SK-N-SH (cell line): ENCODE measurements around the gene CREB3L1. TPM values are rescaled to one million over a fixed set of nuclear protein-coding genes. Genes with fewer than 3 reads are reported as not detected.

ENCODE experiments used
- CTCF ChIA-PET: fragments of 300-600, 350-600 bp; formaldehyde crosslinking; extraction: SDS; loops from one replicate; lab custom pipeline; 2021; lab: Yijun Ruan, JAX
- POLR2A ChIA-PET: fragments of 350-600 bp; sonication (Branson Sonifier 250); formaldehyde crosslinking; extraction: SDS; loops from one replicate; lab custom pipeline; 2020; ENCODE audit warnings: antibody characterized with exemption, inconsistent platforms; lab: Yijun Ruan, JAX
- DNase-seq: peaks from one replicate; pipeline ENCODE4 v3.0.0; 2012
- H2AFZ ChIP-seq: fragments of 200-600 bp; sonication (generic); 2 replicates; pipeline ENCODE4 v1.8.1; 2016; ENCODE audit warnings: antibody characterized with exemption, mild to moderate bottlenecking, low read depth
- H3F3A ChIP-seq: fragments of 200-600 bp; sonication (generic); replicated peaks from 2 replicates; pipeline ENCODE3; 2016; ENCODE audit warnings: antibody characterized with exemption, mild to moderate bottlenecking; ENCODE audit not compliant: insufficient read depth
- H3K27ac ChIP-seq, 2 experiments: fragments of 200-500 bp in 1 of 2; fragments of 200-600 bp in 1 of 2; sonication (Bioruptor generic) in 1 of 2; sonication (generic), shearing (Covaris generic) in 1 of 2; 2 replicates each; pipeline versions ENCODE4 v1.5.1 to v1.6.1; 2014 to 2016; ENCODE audit warnings: low read depth in 2 of 2, inconsistent platforms in 1 of 2, low read length in 1 of 2, mild to moderate bottlenecking in 1 of 2, mixed read lengths in 1 of 2
- H3K27me3 ChIP-seq: fragments of 200-600 bp; sonication (generic), shearing (Covaris generic); 2 replicates; pipeline ENCODE4 v1.6.1; 2016; ENCODE audit warnings: mixed run types; ENCODE audit not compliant: insufficient read depth
- H3K36me3 ChIP-seq, 2 experiments: fragments of 200-500 bp in 1 of 2; fragments of 200-600 bp in 1 of 2; sonication (Bioruptor generic) in 1 of 2; sonication (generic) in 1 of 2; replicated peaks in 1 of 2; 2 replicates each; pipeline versions ENCODE3 to v1.5.1; 2014 to 2016; ENCODE audit warnings: low read length in 1 of 2, mild to moderate bottlenecking in 1 of 2; ENCODE audit not compliant: insufficient read depth in 2 of 2, control insufficient read depth in 1 of 2
- H3K4me1 ChIP-seq, 2 experiments: fragments of 200-500 bp in 1 of 2; fragments of 200-600 bp in 1 of 2; sonication (Bioruptor generic) in 1 of 2; sonication (generic), shearing (Covaris generic) in 1 of 2; 2 replicates each; pipeline versions ENCODE4 v1.5.1 to v1.6.1; 2014 to 2016; ENCODE audit warnings: low read depth in 1 of 2, low read length in 1 of 2, mixed run types in 1 of 2; ENCODE audit not compliant: insufficient read depth in 2 of 2, control insufficient read depth in 1 of 2
- H3K4me2 ChIP-seq: fragments of 200-600 bp; sonication (generic), shearing (Covaris generic); 2 replicates; pipeline ENCODE4 v1.6.1; 2017; ENCODE audit warnings: mixed run types
- H3K4me3 ChIP-seq, 2 experiments: fragments of 200-500 bp in 1 of 2; fragments of 200-600 bp in 1 of 2; sonication (Bioruptor generic) in 1 of 2; sonication (generic), shearing (Covaris generic) in 1 of 2; 2 replicates each; pipeline versions ENCODE4 v1.5.1 to v1.8.1; 2014 to 2016; ENCODE audit warnings: low read depth in 2 of 2, inconsistent platforms in 1 of 2, low read length in 1 of 2, mild to moderate bottlenecking in 1 of 2, mixed read lengths in 1 of 2, moderate library complexity in 1 of 2
- H3K79me2 ChIP-seq: fragments of 200-600 bp; sonication (generic); 2 replicates; pipeline ENCODE4 v1.8.1; 2017; ENCODE audit warnings: mild to moderate bottlenecking; ENCODE audit not compliant: insufficient read depth
- H3K9ac ChIP-seq: fragments of 200-600 bp; sonication (generic); 2 replicates; pipeline ENCODE4 v1.6.1; 2017; ENCODE audit warnings: mixed run types
- H3K9me2 ChIP-seq: fragments of 200-600 bp; sonication (generic); 2 replicates; pipeline ENCODE4 v1.6.1; 2017; ENCODE audit warnings: mixed run types
- H3K9me3 ChIP-seq: fragments of 200-600 bp; sonication (generic); 2 replicates; pipeline ENCODE4 v1.6.1; 2017; ENCODE audit warnings: mixed run types, mild to moderate bottlenecking, moderate library complexity
- H4K20me1 ChIP-seq: fragments of 200-600 bp; sonication (generic); 2 replicates; pipeline ENCODE4 v1.6.1; 2017; ENCODE audit warnings: mild to moderate bottlenecking, mixed run types; ENCODE audit not compliant: insufficient read depth
- ELF1 ChIP-seq: IDR thresholded peaks from 2 replicates; pipeline ENCODE4 v1.4.0; 2012
- EP300 ChIP-seq, 2 experiments: IDR thresholded peaks; 2 replicates each; pipeline versions ENCODE4 v1.4.0 to v1.6.1; 2012; ENCODE audit warnings: borderline replicate concordance in 1 of 2, low read depth in 1 of 2, low read length in 1 of 2
- EZH2phosphoT487 ChIP-seq: fragments of 200-600 bp; sonication (generic); IDR thresholded peaks from 2 replicates; pipeline ENCODE4 v1.6.1; 2017; ENCODE audit warnings: low read depth, mixed run types, mild to moderate bottlenecking, antibody characterized with exemption, moderate library complexity, borderline replicate concordance
- FOSL2 ChIP-seq: IDR thresholded peaks from 2 replicates; pipeline ENCODE4 v1.4.0; 2012; ENCODE audit warnings: low read depth, mild to moderate bottlenecking, moderate library complexity, borderline replicate concordance
- GABPA ChIP-seq: IDR thresholded peaks from 2 replicates; pipeline ENCODE4 v1.4.0; 2012; ENCODE audit warnings: low read depth, mild to moderate bottlenecking
- MEF2A ChIP-seq: IDR thresholded peaks from 2 replicates; pipeline ENCODE4 v1.4.0; 2012; ENCODE audit warnings: low read depth, borderline replicate concordance
- MXI1 ChIP-seq: IDR thresholded peaks from 2 replicates; pipeline ENCODE4 v1.6.1; 2012; ENCODE audit warnings: mild to moderate bottlenecking, low read depth, low read length, improper control_type of control experiment
- NFIC ChIP-seq: IDR thresholded peaks from 2 replicates; pipeline ENCODE4 v1.4.0; 2012; ENCODE audit warnings: borderline replicate concordance
- RAD21 ChIP-seq: IDR thresholded peaks from 2 replicates; pipeline ENCODE4 v1.6.1; 2012; ENCODE audit warnings: mild to moderate bottlenecking, low read length
- SIN3A ChIP-seq: IDR thresholded peaks from 2 replicates; pipeline ENCODE4 v1.6.1; 2012; ENCODE audit warnings: low read depth, mild to moderate bottlenecking, low read length, moderate library complexity, borderline replicate concordance
- SMC3 ChIP-seq: IDR thresholded peaks from 2 replicates; pipeline ENCODE4 v1.6.1; 2012; ENCODE audit warnings: low read depth, low read length, improper control_type of control experiment
- TAF1 ChIP-seq: IDR thresholded peaks from 2 replicates; pipeline ENCODE4 v1.6.1; 2012; ENCODE audit warnings: low read depth, mild to moderate bottlenecking, low read length, moderate library complexity, borderline replicate concordance
- TCF12 ChIP-seq: IDR thresholded peaks from 2 replicates; pipeline ENCODE4 v1.4.0; 2012
- WGBS: methylation state at CpG from one replicate; pipeline ENCODE4 v1.1.6; 2017; ENCODE audit warnings: low lambda C conversion rate; 5-methylcytosine and 5-hydroxymethylcytosine counted together
- polyA plus RNA-seq, 3 experiments: library from polyadenylated mRNA; depleted of rRNA; stranded (reverse); fragments of >200 nt; gene quantifications; 2 replicates each; pipeline ENCODE4 v1.2.3, GENCODE V29; 2012
- TF ChIP-seq, protein P1 (sequence below): IDR thresholded peaks from 2 replicates; pipeline ENCODE4 v1.4.0; 2012; ENCODE audit warnings: low read depth, borderline replicate concordance
- TF ChIP-seq, protein P2 (sequence below): IDR thresholded peaks from 2 replicates; pipeline ENCODE4 v1.6.1; 2012; ENCODE audit warnings: mild to moderate bottlenecking, low read depth, low read length, moderate library complexity
- TF ChIP-seq, protein P3 (sequence below): fragments of 150-350 bp; IDR thresholded peaks from 2 replicates; pipeline ENCODE4 v1.6.1; 2016; ENCODE audit warnings: mild to moderate bottlenecking, low read depth, low read length
- TF ChIP-seq, protein P4 (sequence below): fragments of 200-600 bp; sonication (generic); IDR thresholded peaks from 2 replicates; pipeline ENCODE4 v1.6.1; 2017; ENCODE audit warnings: antibody characterized with exemption, mild to moderate bottlenecking, moderate library complexity

Gene CREB3L1
- polyA plus RNA-seq, 1 of the 3 experiments (the other 2 are of a cell fraction): 14.0 TPM

DNA sequence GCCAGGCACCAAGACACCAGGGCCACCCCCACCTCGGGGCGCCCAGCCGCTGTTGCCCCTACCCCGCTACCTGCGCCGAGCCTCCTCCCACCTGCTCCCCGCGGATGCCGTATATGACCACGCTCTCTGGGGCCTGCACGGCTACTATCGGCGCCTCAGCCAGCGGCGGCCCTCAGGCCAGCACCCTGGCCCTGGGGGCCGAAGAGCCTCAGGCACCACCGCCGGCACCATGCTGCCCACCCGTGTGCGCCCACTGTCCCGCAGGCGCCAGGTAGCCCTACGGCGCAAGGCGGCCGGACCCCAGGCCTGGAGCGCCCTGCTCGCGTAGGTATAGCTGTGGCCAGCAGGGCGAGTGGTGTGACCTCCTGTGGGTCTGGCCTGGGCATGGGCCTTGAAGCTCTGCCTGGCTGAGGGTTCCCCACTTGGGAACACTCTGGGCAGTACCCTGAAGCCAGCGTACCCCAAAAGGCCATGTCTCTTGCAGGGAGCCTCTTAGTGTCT is 89.2 kb downstream of the CREB3L1 start (continued):
- TF ChIP-seq EP300 (IDR thresholded peaks at IDR 0.05; ENCODE audit: borderline replicate concordance in 1 of 2, low read depth in 1 of 2, low read length in 1 of 2): no peak
- no peak for TF ChIP-seq EZH2phosphoT487
- no peak for TF ChIP-seq NFIC
- TF ChIP-seq SIN3A: no peak
- no peak for TF ChIP-seq SMC3
- no peak for TF ChIP-seq ELF1
- TF ChIP-seq RAD21: no peak

DNA sequence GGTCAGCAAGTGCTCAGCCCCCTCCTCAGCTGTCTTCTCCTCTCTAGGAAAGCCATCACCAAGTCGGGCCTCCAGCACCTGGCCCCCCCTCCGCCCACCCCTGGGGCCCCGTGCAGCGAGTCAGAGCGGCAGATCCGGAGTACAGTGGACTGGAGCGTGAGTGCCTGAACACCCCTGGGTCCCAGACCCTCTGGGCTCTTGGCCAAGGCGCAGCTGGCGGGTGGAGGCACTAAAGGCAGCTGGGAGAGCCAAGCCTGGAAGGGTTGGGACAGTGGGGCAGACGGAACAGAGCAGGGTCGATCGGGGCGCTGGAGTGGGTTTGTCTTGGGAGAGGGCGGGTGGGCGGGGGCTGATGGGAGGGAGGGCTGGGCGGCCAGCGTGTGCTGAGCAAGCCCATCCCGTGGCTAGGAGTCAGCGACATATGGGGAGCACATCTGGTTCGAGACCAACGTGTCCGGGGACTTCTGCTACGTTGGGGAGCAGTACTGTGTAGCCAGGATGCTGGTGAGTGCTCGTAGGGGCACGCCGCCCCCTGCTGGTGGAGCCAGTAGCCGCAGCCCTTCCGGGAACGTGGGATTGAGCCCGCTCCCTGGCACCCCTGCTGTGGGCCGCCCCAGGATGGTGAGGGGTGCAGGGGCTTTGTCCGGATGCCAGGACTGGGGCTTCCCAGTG is 89.9 kb downstream of the CREB3L1 start:
- Histone ChIP-seq H3K4me1 (peaks cover 17 to 41% of the 10 kb centered on the region in 2 experiments; a peak in 3 of 4 replicates), H3K4me2 (no peak overlapping the region), H3K36me3 (peaks cover 5 to 10% of the 10 kb centered on the region in 2 experiments), H3K27me3 (no peaks in the 10 kb centered on the region), H3K9me2 (no peaks in the 10 kb centered on the region), H3K27ac (no peak overlapping the region; a peak in 1 of 4 replicates), H3K4me3 (peak overlapping the region in 1 of 2 experiments; percentile 48; a peak in 1 of 4 replicates), H2AFZ (no peak overlapping the region), H3K9me3 (no peaks in the 10 kb centered on the region), H3F3A (peaks cover 8% of the 10 kb centered on the region), H3K79me2 (peaks cover 11% of the 10 kb centered on the region; the same call in 1 of the 2 replicates), H3K9ac (no peak overlapping the region), H4K20me1 (no peaks in the 10 kb centered on the region)
- ChIA-PET POLR2A (no interaction called here), CTCF (interaction anchor here (0.6 to 18.0 kb wide), 15 partner anchors 11 to 521 kb away, joined by 3 to 423 read pairs (median 4); partner anchors contain the start of genes CHRM4 and DGKZ)
- DNase-seq: peak; percentile 87
- TF ChIP-seq MEF2A (no peak), ELF1 (peak; percentile 29; the same call in 1 of the 2 replicates), FOSL2 (no peak), NFIC (no peak), GABPA (no peak), SMC3 (peak; percentile 71), SIN3A (no peak), TCF12 (no peak), RAD21 (peak; percentile 67), MXI1 (no peak), TAF1 (no peak)
- TF ChIP-seq, protein P1, sequence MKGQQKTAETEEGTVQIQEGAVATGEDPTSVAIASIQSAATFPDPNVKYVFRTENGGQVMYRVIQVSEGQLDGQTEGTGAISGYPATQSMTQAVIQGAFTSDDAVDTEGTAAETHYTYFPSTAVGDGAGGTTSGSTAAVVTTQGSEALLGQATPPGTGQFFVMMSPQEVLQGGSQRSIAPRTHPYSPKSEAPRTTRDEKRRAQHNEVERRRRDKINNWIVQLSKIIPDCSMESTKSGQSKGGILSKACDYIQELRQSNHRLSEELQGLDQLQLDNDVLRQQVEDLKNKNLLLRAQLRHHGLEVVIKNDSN: no peak
- TF ChIP-seq, protein P2, sequence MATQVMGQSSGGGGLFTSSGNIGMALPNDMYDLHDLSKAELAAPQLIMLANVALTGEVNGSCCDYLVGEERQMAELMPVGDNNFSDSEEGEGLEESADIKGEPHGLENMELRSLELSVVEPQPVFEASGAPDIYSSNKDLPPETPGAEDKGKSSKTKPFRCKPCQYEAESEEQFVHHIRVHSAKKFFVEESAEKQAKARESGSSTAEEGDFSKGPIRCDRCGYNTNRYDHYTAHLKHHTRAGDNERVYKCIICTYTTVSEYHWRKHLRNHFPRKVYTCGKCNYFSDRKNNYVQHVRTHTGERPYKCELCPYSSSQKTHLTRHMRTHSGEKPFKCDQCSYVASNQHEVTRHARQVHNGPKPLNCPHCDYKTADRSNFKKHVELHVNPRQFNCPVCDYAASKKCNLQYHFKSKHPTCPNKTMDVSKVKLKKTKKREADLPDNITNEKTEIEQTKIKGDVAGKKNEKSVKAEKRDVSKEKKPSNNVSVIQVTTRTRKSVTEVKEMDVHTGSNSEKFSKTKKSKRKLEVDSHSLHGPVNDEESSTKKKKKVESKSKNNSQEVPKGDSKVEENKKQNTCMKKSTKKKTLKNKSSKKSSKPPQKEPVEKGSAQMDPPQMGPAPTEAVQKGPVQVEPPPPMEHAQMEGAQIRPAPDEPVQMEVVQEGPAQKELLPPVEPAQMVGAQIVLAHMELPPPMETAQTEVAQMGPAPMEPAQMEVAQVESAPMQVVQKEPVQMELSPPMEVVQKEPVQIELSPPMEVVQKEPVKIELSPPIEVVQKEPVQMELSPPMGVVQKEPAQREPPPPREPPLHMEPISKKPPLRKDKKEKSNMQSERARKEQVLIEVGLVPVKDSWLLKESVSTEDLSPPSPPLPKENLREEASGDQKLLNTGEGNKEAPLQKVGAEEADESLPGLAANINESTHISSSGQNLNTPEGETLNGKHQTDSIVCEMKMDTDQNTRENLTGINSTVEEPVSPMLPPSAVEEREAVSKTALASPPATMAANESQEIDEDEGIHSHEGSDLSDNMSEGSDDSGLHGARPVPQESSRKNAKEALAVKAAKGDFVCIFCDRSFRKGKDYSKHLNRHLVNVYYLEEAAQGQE: no peak
- TF ChIP-seq, protein P3, sequence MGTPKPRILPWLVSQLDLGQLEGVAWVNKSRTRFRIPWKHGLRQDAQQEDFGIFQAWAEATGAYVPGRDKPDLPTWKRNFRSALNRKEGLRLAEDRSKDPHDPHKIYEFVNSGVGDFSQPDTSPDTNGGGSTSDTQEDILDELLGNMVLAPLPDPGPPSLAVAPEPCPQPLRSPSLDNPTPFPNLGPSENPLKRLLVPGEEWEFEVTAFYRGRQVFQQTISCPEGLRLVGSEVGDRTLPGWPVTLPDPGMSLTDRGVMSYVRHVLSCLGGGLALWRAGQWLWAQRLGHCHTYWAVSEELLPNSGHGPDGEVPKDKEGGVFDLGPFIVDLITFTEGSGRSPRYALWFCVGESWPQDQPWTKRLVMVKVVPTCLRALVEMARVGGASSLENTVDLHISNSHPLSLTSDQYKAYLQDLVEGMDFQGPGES: no peak
- TF ChIP-seq, protein P4, sequence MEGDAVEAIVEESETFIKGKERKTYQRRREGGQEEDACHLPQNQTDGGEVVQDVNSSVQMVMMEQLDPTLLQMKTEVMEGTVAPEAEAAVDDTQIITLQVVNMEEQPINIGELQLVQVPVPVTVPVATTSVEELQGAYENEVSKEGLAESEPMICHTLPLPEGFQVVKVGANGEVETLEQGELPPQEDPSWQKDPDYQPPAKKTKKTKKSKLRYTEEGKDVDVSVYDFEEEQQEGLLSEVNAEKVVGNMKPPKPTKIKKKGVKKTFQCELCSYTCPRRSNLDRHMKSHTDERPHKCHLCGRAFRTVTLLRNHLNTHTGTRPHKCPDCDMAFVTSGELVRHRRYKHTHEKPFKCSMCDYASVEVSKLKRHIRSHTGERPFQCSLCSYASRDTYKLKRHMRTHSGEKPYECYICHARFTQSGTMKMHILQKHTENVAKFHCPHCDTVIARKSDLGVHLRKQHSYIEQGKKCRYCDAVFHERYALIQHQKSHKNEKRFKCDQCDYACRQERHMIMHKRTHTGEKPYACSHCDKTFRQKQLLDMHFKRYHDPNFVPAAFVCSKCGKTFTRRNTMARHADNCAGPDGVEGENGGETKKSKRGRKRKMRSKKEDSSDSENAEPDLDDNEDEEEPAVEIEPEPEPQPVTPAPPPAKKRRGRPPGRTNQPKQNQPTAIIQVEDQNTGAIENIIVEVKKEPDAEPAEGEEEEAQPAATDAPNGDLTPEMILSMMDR: peak; percentile 83
- 69% methylated on average over 16 of the region's 32 CpGs for WGBS
